Hepatocyte (in vitro differentiated cells): ENCODE results near the gene SLC15A2. TPM values are rescaled to one million over a fixed set of nuclear protein-coding genes. Genes with fewer than 3 reads are reported as not detected.
"Not testable (repeated sequence)": the region's sequence is repeated elsewhere in the genome, so short reads cannot be mapped to it uniquely, and the experiment has no call there.

Source experiments
- DNase-seq: peaks from one replicate; pipeline ENCODE4 v3.0.0-alpha.2; 2016; ENCODE audit warnings: low spot score
- H2AFZ ChIP-seq: fragments of 200-600 bp; sonication (generic); 2 replicates; pipeline ENCODE4 v1.6.0; 2016; ENCODE audit warnings: antibody characterized with exemption, mild to moderate bottlenecking
- H3K27ac ChIP-seq: fragments of 200-600 bp; sonication (generic); 2 replicates; pipeline ENCODE4 v1.5.1; 2016; ENCODE audit warnings: mild to moderate bottlenecking
- H3K27me3 ChIP-seq: fragments of 200-600 bp; sonication (generic); 2 replicates; pipeline ENCODE4 v1.6.1; 2016
- H3K36me3 ChIP-seq: fragments of 200-600 bp; sonication (generic); replicated peaks from 2 replicates; pipeline ENCODE4 v1.5.1; 2016; ENCODE audit warnings: low read depth; ENCODE audit not compliant: insufficient read depth
- H3K4me1 ChIP-seq: fragments of 200-600 bp; sonication (generic); 2 replicates; pipeline ENCODE4 v1.5.1; 2016; ENCODE audit warnings: mild to moderate bottlenecking, moderate library complexity; ENCODE audit not compliant: insufficient read depth
- H3K4me2 ChIP-seq: fragments of 200-600 bp; sonication (generic); 2 replicates; pipeline ENCODE4 v1.6.0; 2016
- H3K4me3 ChIP-seq: fragments of 200-600 bp; sonication (generic); 2 replicates; pipeline ENCODE4 v1.5.1; 2016; ENCODE audit warnings: mild to moderate bottlenecking
- H3K79me2 ChIP-seq: fragments of 200-600 bp; sonication (generic); 2 replicates; pipeline ENCODE4 v1.6.0; 2017; ENCODE audit warnings: mild to moderate bottlenecking
- H3K9me2 ChIP-seq: fragments of 200-600 bp; sonication (generic); replicated peaks from 2 replicates; pipeline ENCODE4 v1.6.0; 2017; ENCODE audit warnings: mild to moderate bottlenecking; ENCODE audit not compliant: insufficient read depth
- H3K9me3 ChIP-seq: fragments of 200-600 bp; sonication (generic); 2 replicates; pipeline ENCODE4 v1.5.1; 2016; ENCODE audit warnings: low read depth, mild to moderate bottlenecking
- H4K20me1 ChIP-seq: fragments of 200-600 bp; sonication (generic); 2 replicates; pipeline ENCODE4 v1.6.0; 2016; ENCODE audit warnings: mild to moderate bottlenecking; ENCODE audit not compliant: insufficient read depth, poor library complexity, severe bottlenecking
- CTCF ChIP-seq: fragments of 200-600 bp; sonication (generic); IDR thresholded peaks from 2 replicates; pipeline ENCODE4 v1.5.1; 2016; ENCODE audit warnings: antibody characterized with exemption, mild to moderate bottlenecking; ENCODE audit not compliant: poor library complexity
- EZH2 ChIP-seq: fragments of 200-600 bp; sonication (generic); IDR thresholded peaks from 2 replicates; pipeline ENCODE4 v1.6.1; 2016; ENCODE audit warnings: antibody characterized with exemption, mild to moderate bottlenecking, borderline replicate concordance
- EZH2phosphoT487 ChIP-seq: fragments of 200-600 bp; sonication (generic); IDR thresholded peaks from one replicate; pipeline ENCODE4 v1.6.1; 2018; ENCODE audit warnings: antibody characterized with exemption, mild to moderate bottlenecking, low read depth, moderate library complexity; ENCODE audit not compliant: unreplicated experiment, severe bottlenecking
- WGBS: methylation state at CpG from one replicate; pipeline ENCODE4 v1.1.6; 2016; ENCODE audit warnings: low lambda C conversion rate; ENCODE audit errors: missing lambda C conversion rate; 5-methylcytosine and 5-hydroxymethylcytosine counted together
- polyA plus RNA-seq: library from polyadenylated mRNA; unstranded; fragments of >200 nt; fragmentation: Nextera tagmentation; extraction: Ambion mirVana; gene quantifications from 2 replicates; pipeline ENCODE4 v1.2.1, GENCODE V29; 2016
- total RNA-seq: library from RNA; depleted of rRNA; stranded (reverse); fragments of >200 nt; gene quantifications from 2 replicates; pipeline ENCODE4 v1.2.3, GENCODE V29; 2014

SLC15A2 gene
- total and polyA plus RNA-seq, 2 experiments from 2014 or later: 5.4 to 11.2 TPM

- no peaks in the 10 kb centered on the region for H3K79me2 ChIP-seq
- DNase-seq: peak; percentile 7
- no peaks in the 10 kb centered on the region for H3K9me2 ChIP-seq
- H3K27me3 ChIP-seq: no peaks in the 10 kb centered on the region
- no peaks in the 10 kb centered on the region for H4K20me1 ChIP-seq
- H3K4me3 ChIP-seq: no peak overlapping the region
- no peak overlapping the region for H2AFZ ChIP-seq
- H3K9me3 ChIP-seq: no peaks in the 10 kb centered on the region
- no peaks in the 10 kb centered on the region for H3K4me1 ChIP-seq
- no peak overlapping the region for H3K27ac ChIP-seq
- no peaks in the 10 kb centered on the region for H3K36me3 ChIP-seq
- WGBS: 32% methylated on average over 5 of the region's 5 CpGs
- H3K4me2 ChIP-seq: no peak overlapping the region
- TF ChIP-seq CTCF: peak; percentile 16
- no peak for TF ChIP-seq EZH2phosphoT487
These were observed 38.6 kb upstream of the SLC15A2 start for GRCh38 chr3:121855555-121855954.

- 89% methylated on average over 5 of the region's 5 CpGs for WGBS
- not testable (repeated sequence) for H3K79me2 ChIP-seq, H4K20me1 ChIP-seq, H3K9me2 ChIP-seq, DNase-seq, H3K4me2 ChIP-seq, H3K27ac ChIP-seq, H2AFZ ChIP-seq, H3K36me3 ChIP-seq, H3K9me3 ChIP-seq, H3K4me3 ChIP-seq, H3K4me1 ChIP-seq, H3K27me3 ChIP-seq
These were observed 36.4 kb upstream of the SLC15A2 start for GRCh38 chr3:121857778-121858177.

GRCh38 chr3:121863247-121863646, 31.0 kb upstream of the SLC15A2 start:
- not testable (repeated sequence) for H3K27me3 ChIP-seq, H3K36me3 ChIP-seq, H3K9me2 ChIP-seq, H3K27ac ChIP-seq, H2AFZ ChIP-seq, H3K9me3 ChIP-seq, H3K79me2 ChIP-seq, H3K4me2 ChIP-seq, H4K20me1 ChIP-seq, H3K4me1 ChIP-seq, DNase-seq, H3K4me3 ChIP-seq
- 95% methylated on average over 9 of the region's 9 CpGs for WGBS

- Histone ChIP-seq H3K27ac (no peak overlapping the region), H3K27me3 (no peaks in the 10 kb centered on the region), H3K4me3 (no peak overlapping the region), H2AFZ (no peak overlapping the region), H3K9me3 (no peaks in the 10 kb centered on the region), H4K20me1 (no peaks in the 10 kb centered on the region), H3K9me2 (no peaks in the 10 kb centered on the region), H3K79me2 (no peaks in the 10 kb centered on the region), H3K36me3 (no peaks in the 10 kb centered on the region), H3K4me1 (no peaks in the 10 kb centered on the region), H3K4me2 (no peak overlapping the region)
- TF ChIP-seq EZH2 (no peak), EZH2phosphoT487 (no peak), CTCF (no peak)
- DNase-seq: no peak
These were observed 30.4 kb upstream of the SLC15A2 start for GRCh38 chr3:121863801-121864200.

- H2AFZ ChIP-seq: no peak overlapping the region
- no peaks in the 10 kb centered on the region for H3K79me2 ChIP-seq
- no peak overlapping the region for H3K27ac ChIP-seq
- H4K20me1 ChIP-seq: no peaks in the 10 kb centered on the region
- H3K36me3 ChIP-seq: no peaks in the 10 kb centered on the region
- no peaks in the 10 kb centered on the region for H3K4me1 ChIP-seq
- no peak overlapping the region for H3K4me3 ChIP-seq
- WGBS: 90% methylated on average over 2 of the region's 2 CpGs
- no peaks in the 10 kb centered on the region for H3K27me3 ChIP-seq
- no peak for DNase-seq
- H3K4me2 ChIP-seq: no peak overlapping the region
- TF ChIP-seq EZH2phosphoT487: no peak
- TF ChIP-seq CTCF: no peak
- TF ChIP-seq EZH2: no peak
- no peaks in the 10 kb centered on the region for H3K9me3 ChIP-seq
- H3K9me2 ChIP-seq: no peaks in the 10 kb centered on the region
These were observed 24.5 kb upstream of the SLC15A2 start for GRCh38 chr3:121869736-121870135.
